Measurements from ENCODE around the gene IBA57. TPM values are rescaled to one million over a fixed set of nuclear protein-coding genes. Genes with fewer than 3 reads are reported as not detected.

Gene IBA57
- total RNA-seq, 1 donor from 2014 or later: 14.5 TPM

DNA sequence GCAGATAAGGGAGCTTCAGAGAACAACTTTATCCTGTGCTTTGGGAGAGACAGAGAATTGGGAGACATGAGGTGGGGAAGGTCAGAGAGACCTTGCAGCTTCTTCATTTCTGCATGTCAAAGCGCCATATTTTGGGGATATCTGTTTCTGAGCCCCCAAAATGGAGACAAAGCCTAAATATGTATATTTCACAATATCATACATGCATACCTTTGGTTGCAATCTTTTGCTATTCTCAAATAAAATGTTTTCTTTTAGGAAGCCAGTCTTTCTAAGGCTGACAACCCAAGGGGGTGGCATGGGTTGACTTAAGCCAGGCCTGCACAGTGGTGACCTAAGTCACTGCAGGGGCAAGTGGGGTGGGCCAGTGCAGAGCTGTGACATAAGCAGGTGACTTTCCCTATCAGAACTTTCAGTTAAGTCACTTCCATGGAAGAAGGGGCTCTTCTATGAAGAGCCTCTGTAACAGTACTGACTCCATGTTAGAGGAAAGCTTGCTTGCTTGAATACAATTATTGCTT is 42.6 kb upstream of the IBA57 start:
- CTCF ChIA-PET: interaction anchor here (1.8 kb wide), 1 partner anchor 8 kb away, joined by 10 read pairs; no protein-coding TSS in a partner anchor

DNA sequence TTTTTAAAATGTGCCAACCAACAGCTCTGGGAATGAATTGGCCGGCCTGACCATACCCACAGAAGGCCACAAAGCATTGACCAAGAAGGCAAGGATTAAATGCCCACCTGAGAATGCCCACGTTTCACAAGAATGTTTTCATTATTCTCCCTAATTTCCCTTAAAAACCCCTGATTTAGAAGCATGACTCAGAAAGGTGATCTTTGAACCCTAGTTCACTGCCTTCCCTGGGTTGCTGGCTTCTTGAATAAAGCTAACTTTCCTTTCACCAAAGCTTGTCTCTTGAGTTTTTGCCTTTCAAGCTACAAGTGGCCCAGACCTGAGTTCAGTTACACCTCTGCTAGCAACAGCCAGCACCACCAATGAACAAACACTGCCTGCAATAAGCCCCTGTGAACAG is 42.1 kb upstream of the IBA57 start:
- Mint-ChIP-seq H3K27ac (no peak overlapping the region), H3K36me3 (ENCODE audit: low read depth) (no peaks in the 10 kb centered on the region), H3K4me3 (no peak overlapping the region), H3K4me1 (peaks cover 9% of the 10 kb centered on the region), H3K27me3 (no peaks in the 10 kb centered on the region), H3K9me3 (no peaks in the 10 kb centered on the region)
- ATAC-seq (ENCODE audit: low read depth) (no peak), DNase-seq (no peak)
- intact Hi-C loops (cut with micrococcal nuclease): no loop called here
- ChIA-PET CTCF (interaction anchor here (1.2 kb wide), 1 partner anchor 42 kb away, joined by 3 read pairs; no protein-coding TSS in a partner anchor), POLR2A (interaction anchor here (0.5 to 0.6 kb wide), 2 partner anchors 1257 to 1360 kb away, joined by 5 to 7 read pairs; no protein-coding TSS in a partner anchor)
- TF ChIP-seq, protein P1, sequence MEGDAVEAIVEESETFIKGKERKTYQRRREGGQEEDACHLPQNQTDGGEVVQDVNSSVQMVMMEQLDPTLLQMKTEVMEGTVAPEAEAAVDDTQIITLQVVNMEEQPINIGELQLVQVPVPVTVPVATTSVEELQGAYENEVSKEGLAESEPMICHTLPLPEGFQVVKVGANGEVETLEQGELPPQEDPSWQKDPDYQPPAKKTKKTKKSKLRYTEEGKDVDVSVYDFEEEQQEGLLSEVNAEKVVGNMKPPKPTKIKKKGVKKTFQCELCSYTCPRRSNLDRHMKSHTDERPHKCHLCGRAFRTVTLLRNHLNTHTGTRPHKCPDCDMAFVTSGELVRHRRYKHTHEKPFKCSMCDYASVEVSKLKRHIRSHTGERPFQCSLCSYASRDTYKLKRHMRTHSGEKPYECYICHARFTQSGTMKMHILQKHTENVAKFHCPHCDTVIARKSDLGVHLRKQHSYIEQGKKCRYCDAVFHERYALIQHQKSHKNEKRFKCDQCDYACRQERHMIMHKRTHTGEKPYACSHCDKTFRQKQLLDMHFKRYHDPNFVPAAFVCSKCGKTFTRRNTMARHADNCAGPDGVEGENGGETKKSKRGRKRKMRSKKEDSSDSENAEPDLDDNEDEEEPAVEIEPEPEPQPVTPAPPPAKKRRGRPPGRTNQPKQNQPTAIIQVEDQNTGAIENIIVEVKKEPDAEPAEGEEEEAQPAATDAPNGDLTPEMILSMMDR (IDR thresholded peaks at IDR 0.05): no peak

More for the DNA sequence above, 42.6 kb upstream of the IBA57 start:
- TF ChIP-seq, protein P1 (IDR thresholded peaks at IDR 0.05): no peak
- H3K36me3 Mint-ChIP-seq (ENCODE audit: low read depth): no peaks in the 10 kb centered on the region
- ATAC-seq (ENCODE audit: low read depth): no peak
- no peak for DNase-seq
- POLR2A ChIA-PET: interaction anchor here (1.0 kb wide), 1 partner anchor 41 kb away, joined by 3 read pairs; no protein-coding TSS in a partner anchor
- peaks cover 9% of the 10 kb centered on the region for H3K4me1 Mint-ChIP-seq
- intact Hi-C loops (cut with micrococcal nuclease): no loop called here
- H3K9me3 Mint-ChIP-seq: no peaks in the 10 kb centered on the region
- no peak overlapping the region for H3K27ac Mint-ChIP-seq
- no peaks in the 10 kb centered on the region for H3K27me3 Mint-ChIP-seq
- H3K4me3 Mint-ChIP-seq: no peak overlapping the region

DNA sequence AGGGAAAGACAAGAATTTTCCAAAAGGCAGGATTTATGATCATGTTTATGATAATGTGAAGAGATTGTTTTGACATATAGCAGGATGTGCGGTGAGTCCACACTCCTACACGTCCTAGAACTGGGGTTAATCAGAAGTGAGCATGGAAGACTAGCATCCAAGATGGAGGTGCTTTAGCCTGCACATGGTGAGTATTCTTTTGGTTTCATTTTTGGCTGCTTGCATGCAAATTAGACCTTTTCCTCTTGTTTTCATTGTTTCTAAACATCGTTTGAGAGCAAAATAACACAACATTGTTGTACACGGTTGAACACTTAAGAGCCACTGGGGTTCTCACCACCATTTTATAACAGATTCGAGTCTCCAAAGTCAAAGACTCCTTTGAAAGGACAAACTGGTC is 40.4 kb upstream of the IBA57 start:
- ATAC-seq (ENCODE audit: low read depth) (no peak), DNase-seq (no peak)
- Mint-ChIP-seq H3K36me3 (ENCODE audit: low read depth) (no peaks in the 10 kb centered on the region), H3K27ac (no peak overlapping the region), H3K4me3 (no peak overlapping the region), H3K27me3 (no peaks in the 10 kb centered on the region), H3K9me3 (no peaks in the 10 kb centered on the region), H3K4me1 (peaks cover 9% of the 10 kb centered on the region)
- ChIA-PET CTCF (no interaction called here), POLR2A (interaction anchor here (1.0 to 1.5 kb wide), 2 partner anchors 13 to 43 kb away, joined by 3 to 7 read pairs; no protein-coding TSS in a partner anchor)
- TF ChIP-seq, protein P1 (IDR thresholded peaks at IDR 0.05): no peak
- intact Hi-C loops (cut with micrococcal nuclease): no loop called here

DNA sequence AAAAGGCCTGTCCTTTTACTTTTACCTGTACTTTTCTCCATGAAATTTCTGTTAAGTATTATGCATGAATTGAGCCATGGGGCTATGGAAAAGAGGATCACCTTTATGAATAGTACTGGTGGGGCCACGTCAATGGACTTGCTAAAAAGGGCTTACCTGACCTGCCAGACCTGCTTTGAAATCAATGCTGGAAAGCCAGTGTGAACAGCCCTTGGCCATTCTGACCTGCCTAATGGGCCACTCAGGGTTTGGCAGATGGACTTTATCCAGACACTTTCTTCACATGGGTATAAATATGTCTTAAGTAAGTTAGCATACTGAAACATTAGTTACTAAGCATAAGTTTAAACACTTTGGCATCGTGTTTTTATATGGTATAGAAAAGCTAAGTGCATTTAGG is 33.8 kb upstream of the IBA57 start:
- ChIA-PET CTCF (interaction anchor here (1.5 to 3.1 kb wide), 4 partner anchors 33 to 384 kb away, joined by 3 to 27 read pairs (median 12); no protein-coding TSS in a partner anchor), POLR2A (no interaction called here)
- Mint-ChIP-seq H3K4me1 (peaks cover 9% of the 10 kb centered on the region), H3K9me3 (no peaks in the 10 kb centered on the region), H3K27me3 (peaks cover 2% of the 10 kb centered on the region), H3K36me3 (ENCODE audit: low read depth) (no peaks in the 10 kb centered on the region), H3K27ac (no peak overlapping the region), H3K4me3 (no peak overlapping the region)
- DNase-seq: no peak
- intact Hi-C loops (cut with micrococcal nuclease): loop anchor here (1.0 to 5.0 kb wide), 7 partner anchors 35 to 384 kb away; a partner anchor contains a TSS
- ATAC-seq (ENCODE audit: low read depth): no peak
- TF ChIP-seq, protein P1 (IDR thresholded peaks at IDR 0.05): no peak

DNA sequence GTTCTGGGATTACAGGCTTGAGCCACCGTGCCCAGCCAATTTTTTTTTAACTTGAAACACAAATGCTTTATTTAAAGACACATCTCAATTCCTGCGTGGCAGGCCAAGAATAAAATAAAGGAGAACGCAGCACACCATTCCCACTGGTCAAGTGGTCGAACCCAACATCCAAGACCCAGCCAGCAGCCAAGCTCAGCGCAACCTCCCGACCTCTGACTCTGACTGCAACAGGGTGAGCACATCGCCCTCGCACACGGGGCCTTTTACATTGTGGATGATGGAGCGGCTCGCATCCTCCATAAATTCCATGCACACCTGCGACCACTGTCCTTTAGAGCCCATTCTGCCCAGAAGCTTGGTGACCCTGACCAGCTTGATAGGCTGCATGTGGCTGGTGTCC is 31.0 kb upstream of the IBA57 start:
- intact Hi-C loops (cut with micrococcal nuclease): loop anchor here (5.0 kb wide), 2 partner anchors 143 to 368 kb away; no protein-coding TSS in a partner anchor
- ChIA-PET CTCF (interaction anchor here (5.0 kb wide), 1 partner anchor 31 kb away, joined by 20 read pairs; the partner anchor contains the start of gene IBA57), POLR2A (no interaction called here)
- H3K9me3 Mint-ChIP-seq: no peaks in the 10 kb centered on the region
- TF ChIP-seq, protein P1 (IDR thresholded peaks at IDR 0.05): no peak
- no peak overlapping the region for H3K27ac Mint-ChIP-seq
- no peak overlapping the region for H3K4me3 Mint-ChIP-seq
- no peak for ATAC-seq (ENCODE audit: low read depth)
- peaks cover 1% of the 10 kb centered on the region for H3K36me3 Mint-ChIP-seq (ENCODE audit: low read depth)
- peaks cover 2% of the 10 kb centered on the region for H3K27me3 Mint-ChIP-seq
- no peak for DNase-seq
- peaks cover 33% of the 10 kb centered on the region for H3K4me1 Mint-ChIP-seq

All from activated B cell treated with CpG ODN at 0.5 μM for 24 hours (primary cell).